Neural crest cell (in vitro differentiated cells): Measurements from ENCODE around the gene BTBD2. TPM values are rescaled to one million over a fixed set of nuclear protein-coding genes. Genes with fewer than 3 reads are reported as not detected.

Source experiments
- DNase-seq: peaks from one replicate; pipeline ENCODE4 v3.0.0; 2021; ENCODE audit warnings: low read depth, mixed read lengths, low spot score
- H3K27ac Mint-ChIP-seq: one replicate; pipeline ENCODE4 v1.8.0; 2021; ENCODE audit warnings: mild to moderate bottlenecking, mixed read lengths; ENCODE audit not compliant: unreplicated experiment
- H3K27me3 Mint-ChIP-seq: 2 replicates; pipeline ENCODE4 v1.8.0; 2021; ENCODE audit warnings: low read depth, mild to moderate bottlenecking, mixed read lengths
- H3K36me3 Mint-ChIP-seq: 2 replicates; pipeline ENCODE4 v1.8.0; 2021; ENCODE audit warnings: low read depth, mild to moderate bottlenecking, mixed read lengths
- H3K4me1 Mint-ChIP-seq: 2 replicates; pipeline ENCODE4 v1.8.0; 2021; ENCODE audit warnings: mixed read lengths
- H3K4me3 Mint-ChIP-seq: one replicate; pipeline ENCODE4 v1.8.0; 2021; ENCODE audit warnings: mild to moderate bottlenecking, mixed read lengths
- H3K9me3 Mint-ChIP-seq: 2 replicates; pipeline ENCODE4 v1.8.0; 2021; ENCODE audit warnings: mixed read lengths
- CTCF ChIP-seq: fragments of 200-600 bp; sonication (generic); conservative IDR thresholded peaks from 2 replicates; pipeline ENCODE4 v1.5.0; 2021; ENCODE audit warnings: antibody characterized with exemption, mild to moderate bottlenecking
- total RNA-seq: library from RNA; stranded (reverse); gene quantifications from 2 replicates; pipeline ENCODE4 v1.2.1, GENCODE V29; 2021

Gene BTBD2
- total RNA-seq, 1 donor from 2014 or later = 142 TPM

- Mint-ChIP-seq H3K36me3 (peaks cover 8% of the 10 kb centered on the region), H3K9me3 (no peaks in the 10 kb centered on the region), H3K4me1 (peaks cover 4% of the 10 kb centered on the region), H3K27ac (peak overlapping the region; percentile 20), H3K27me3 (no peaks in the 10 kb centered on the region), H3K4me3 (no peak overlapping the region)
- no peak for TF ChIP-seq CTCF
- no peak for DNase-seq
Observed at GRCh38 chr19:2003874-2004273, 11.6 kb downstream of the BTBD2 start.

GRCh38 chr19:1999856-2000515, 15.5 kb downstream of the BTBD2 start:
- H3K27me3 Mint-ChIP-seq = no peaks in the 10 kb centered on the region
- H3K9me3 Mint-ChIP-seq = no peaks in the 10 kb centered on the region
- no peak overlapping the region for H3K27ac Mint-ChIP-seq
- no peak for TF ChIP-seq CTCF
- H3K36me3 Mint-ChIP-seq = peaks cover 23% of the 10 kb centered on the region
- H3K4me3 Mint-ChIP-seq = no peak overlapping the region
- DNase-seq = no peak
- H3K4me1 Mint-ChIP-seq = peaks cover 4% of the 10 kb centered on the region

- Mint-ChIP-seq H3K4me3 (no peak overlapping the region), H3K9me3 (no peaks in the 10 kb centered on the region), H3K4me1 (peaks cover 4% of the 10 kb centered on the region), H3K36me3 (peaks cover 25% of the 10 kb centered on the region), H3K27me3 (no peaks in the 10 kb centered on the region), H3K27ac (no peak overlapping the region)
- no peak for DNase-seq
- no peak for TF ChIP-seq CTCF
Observed at GRCh38 chr19:1998712-1999708, 16.5 kb downstream of the BTBD2 start.

- H3K27me3 Mint-ChIP-seq = no peaks in the 10 kb centered on the region
- H3K27ac Mint-ChIP-seq = no peak overlapping the region
- peaks cover 25% of the 10 kb centered on the region for H3K36me3 Mint-ChIP-seq
- H3K9me3 Mint-ChIP-seq = no peaks in the 10 kb centered on the region
- H3K4me3 Mint-ChIP-seq = no peak overlapping the region
- no peak for TF ChIP-seq CTCF
- no peak for DNase-seq
- no peaks in the 10 kb centered on the region for H3K4me1 Mint-ChIP-seq
Observed at GRCh38 chr19:1997353-1998233, 17.9 kb downstream of the BTBD2 start.

GRCh38 chr19:1992759-1993260, 22.7 kb downstream of the BTBD2 start:
- DNase-seq = no peak
- no peak overlapping the region for H3K4me3 Mint-ChIP-seq
- H3K9me3 Mint-ChIP-seq = no peaks in the 10 kb centered on the region
- H3K27me3 Mint-ChIP-seq = no peaks in the 10 kb centered on the region
- H3K27ac Mint-ChIP-seq = peak overlapping the region; percentile 27
- no peaks in the 10 kb centered on the region for H3K4me1 Mint-ChIP-seq
- TF ChIP-seq CTCF = no peak
- H3K36me3 Mint-ChIP-seq = peaks cover 19% of the 10 kb centered on the region
